HFF-Myc (cell line): ENCODE data around the gene LDLRAD3.

Experiments used
- DNase-seq: peaks from one replicate; pipeline ENCODE4 v3.0.0-alpha.2; 2011; ENCODE audit warnings: low read depth; ENCODE audit errors: extremely low read depth
- H3K4me3 ChIP-seq: replicated peaks from 2 replicates; pipeline ENCODE4 v1.5.1; 2011; ENCODE audit warnings: low read depth, mild to moderate bottlenecking, control low read depth, low read length
- TF ChIP-seq, protein P1 (sequence below): IDR thresholded peaks from 2 replicates; pipeline ENCODE4 v1.5.1; 2012; ENCODE audit warnings: mild to moderate bottlenecking, low read depth, low read length, control low read depth; ENCODE audit errors: missing control alignments

LDLRAD3 gene

DNA sequence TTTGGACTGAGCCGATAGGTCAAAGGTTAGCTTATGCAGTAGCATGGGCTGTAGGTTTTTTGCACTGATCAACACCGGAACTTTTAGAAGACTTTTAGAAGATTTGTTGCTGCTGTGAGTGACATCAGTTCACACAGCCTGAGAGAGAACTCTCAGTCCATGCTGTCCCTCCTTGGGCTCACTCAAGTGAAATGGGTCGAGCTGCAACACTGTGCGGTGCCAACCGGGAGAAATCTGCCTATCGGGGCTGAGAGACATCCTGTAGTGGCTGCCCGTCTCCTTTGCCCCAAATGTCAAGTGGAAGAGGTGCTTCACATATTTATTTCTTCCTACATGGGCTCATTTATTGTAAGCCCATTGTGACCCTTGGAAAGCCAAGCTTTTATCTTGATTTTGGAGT, 170.2 kb downstream of the LDLRAD3 start:
- H3K4me3 ChIP-seq: no peak overlapping the region
- TF ChIP-seq, protein P1, sequence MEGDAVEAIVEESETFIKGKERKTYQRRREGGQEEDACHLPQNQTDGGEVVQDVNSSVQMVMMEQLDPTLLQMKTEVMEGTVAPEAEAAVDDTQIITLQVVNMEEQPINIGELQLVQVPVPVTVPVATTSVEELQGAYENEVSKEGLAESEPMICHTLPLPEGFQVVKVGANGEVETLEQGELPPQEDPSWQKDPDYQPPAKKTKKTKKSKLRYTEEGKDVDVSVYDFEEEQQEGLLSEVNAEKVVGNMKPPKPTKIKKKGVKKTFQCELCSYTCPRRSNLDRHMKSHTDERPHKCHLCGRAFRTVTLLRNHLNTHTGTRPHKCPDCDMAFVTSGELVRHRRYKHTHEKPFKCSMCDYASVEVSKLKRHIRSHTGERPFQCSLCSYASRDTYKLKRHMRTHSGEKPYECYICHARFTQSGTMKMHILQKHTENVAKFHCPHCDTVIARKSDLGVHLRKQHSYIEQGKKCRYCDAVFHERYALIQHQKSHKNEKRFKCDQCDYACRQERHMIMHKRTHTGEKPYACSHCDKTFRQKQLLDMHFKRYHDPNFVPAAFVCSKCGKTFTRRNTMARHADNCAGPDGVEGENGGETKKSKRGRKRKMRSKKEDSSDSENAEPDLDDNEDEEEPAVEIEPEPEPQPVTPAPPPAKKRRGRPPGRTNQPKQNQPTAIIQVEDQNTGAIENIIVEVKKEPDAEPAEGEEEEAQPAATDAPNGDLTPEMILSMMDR: no peak
- no peak for DNase-seq

DNA sequence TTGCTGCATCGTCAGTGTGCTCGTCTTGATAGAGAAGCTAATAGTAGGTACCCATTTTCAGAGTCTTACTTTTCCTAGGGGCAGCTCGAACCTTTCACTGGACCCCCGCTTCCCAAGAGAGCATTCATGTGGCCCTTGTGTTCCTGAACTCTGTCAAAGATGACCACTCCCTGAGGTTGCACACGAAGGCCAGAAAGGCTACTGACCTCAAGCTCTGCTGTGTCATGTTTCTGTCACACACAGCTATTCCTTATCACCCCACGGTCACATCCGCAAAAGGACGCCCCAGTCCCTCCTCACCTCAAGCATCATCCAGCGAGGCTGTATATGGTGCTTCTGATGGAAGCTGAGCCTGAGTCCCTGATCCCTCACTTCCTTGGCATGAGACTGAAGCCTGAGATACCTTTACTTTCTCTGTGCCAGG, 171.5 kb downstream of the LDLRAD3 start:
- TF ChIP-seq, protein P1: no peak
- H3K4me3 ChIP-seq: no peak overlapping the region
- DNase-seq: no peak

DNA sequence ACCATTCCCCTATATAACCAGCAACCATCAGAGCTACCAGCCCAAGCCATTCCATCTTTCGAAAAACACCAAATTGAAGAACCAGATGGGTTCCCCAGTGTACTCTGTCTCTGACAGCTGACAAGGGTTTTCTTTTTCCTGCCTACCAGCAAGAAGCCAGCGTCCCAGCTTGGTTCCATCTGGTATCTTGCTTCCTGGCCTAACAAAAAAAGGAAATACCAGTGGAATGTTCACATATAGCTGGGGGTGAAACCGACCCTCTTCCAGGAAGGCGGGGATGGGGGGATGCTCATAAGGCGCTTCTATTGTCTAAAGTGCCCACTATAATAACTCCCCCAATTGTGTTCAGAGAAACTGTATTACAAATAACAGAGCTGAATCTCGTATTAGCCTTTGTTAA, 172.3 kb downstream of the LDLRAD3 start:
- TF ChIP-seq, protein P1: no peak
- H3K4me3 ChIP-seq: no peak overlapping the region
- DNase-seq: no peak

DNA sequence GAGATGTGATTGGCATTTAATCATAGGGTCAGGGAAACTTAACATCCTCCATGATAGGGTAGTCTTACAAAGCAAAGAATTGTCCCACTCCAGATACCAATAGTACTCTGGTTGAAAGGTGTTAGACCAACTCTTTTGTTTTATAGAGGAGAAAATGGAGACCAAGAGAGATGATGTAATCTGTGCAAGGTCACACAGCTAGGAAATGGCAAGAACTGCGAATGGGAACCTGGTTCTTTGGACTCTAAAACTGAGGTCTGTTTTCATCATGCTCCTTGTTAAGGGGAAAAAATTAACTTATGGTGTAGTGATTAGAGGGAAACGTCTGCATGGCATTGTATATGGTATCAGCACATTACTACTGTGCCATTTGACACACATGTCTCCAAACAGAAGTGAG, 174.2 kb downstream of the LDLRAD3 start:
- no peak for DNase-seq
- TF ChIP-seq, protein P1: no peak

DNA sequence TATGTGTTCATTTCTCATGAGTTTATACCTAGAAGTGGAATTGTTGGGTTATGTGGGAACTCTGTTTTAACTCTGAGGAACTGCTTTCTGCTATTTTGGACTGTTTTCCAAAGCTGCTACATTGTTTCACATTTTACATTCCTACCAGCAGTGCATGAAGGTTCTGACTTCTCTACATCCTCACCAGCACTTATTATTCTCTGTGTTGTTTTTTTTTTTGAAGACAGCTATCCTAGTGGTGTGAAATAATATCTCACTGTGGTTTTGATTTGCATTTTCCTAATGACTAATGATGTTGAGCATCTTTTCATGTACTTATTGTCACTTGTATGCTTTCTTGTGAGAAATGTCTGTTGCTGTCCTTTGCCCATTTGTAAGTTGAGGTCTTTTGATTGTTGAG, 175.4 kb downstream of the LDLRAD3 start:
- TF ChIP-seq, protein P1: no peak
- DNase-seq: no peak

More for the DNA sequence above, 174.2 kb downstream of the LDLRAD3 start:
- H3K4me3 ChIP-seq: no peak overlapping the region

DNA sequence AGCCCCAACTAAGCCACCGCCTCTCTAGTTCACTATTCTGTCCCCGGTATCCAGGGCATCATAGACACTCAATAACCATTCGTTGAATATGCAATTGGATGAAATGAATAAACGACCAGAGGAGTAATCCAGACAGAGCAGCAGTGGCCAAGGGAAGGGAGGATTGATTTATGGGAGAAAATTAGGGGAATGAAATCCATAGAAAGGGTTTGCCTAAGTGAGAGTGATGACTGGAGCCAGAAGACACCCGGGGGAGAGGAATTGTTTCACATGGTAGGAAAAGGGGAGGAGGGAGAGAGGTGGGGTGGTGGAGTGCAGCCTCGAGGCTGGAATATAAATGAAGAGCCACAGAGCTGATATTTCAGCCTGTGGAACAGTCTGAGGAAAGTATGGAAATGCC, 177.2 kb downstream of the LDLRAD3 start:
- TF ChIP-seq, protein P1: no peak
- no peak overlapping the region for H3K4me3 ChIP-seq
- DNase-seq: no peak

More for the DNA sequence above, 175.4 kb downstream of the LDLRAD3 start:
- H3K4me3 ChIP-seq: no peak overlapping the region

DNA sequence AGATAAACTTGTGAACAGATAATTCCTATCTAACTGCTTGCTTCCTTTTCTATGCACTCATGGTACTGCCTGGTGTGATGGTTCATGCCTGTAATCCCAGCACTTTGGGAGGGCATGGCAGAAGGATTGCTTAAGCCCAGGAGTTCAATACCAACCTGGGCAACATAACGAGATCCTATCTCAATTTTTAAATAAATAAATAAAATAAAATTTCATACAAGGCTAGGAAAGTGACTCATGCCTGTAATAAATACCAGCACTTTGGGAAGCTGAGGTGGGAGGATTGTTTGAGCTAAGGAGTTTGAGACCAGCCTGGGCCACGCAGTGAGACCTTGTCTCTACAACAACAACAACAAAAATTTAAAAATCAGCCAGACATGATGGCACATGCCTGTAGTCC, 178.8 kb downstream of the LDLRAD3 start:
- no peak overlapping the region for H3K4me3 ChIP-seq
- no peak for DNase-seq
- TF ChIP-seq, protein P1: no peak
